H1 (cell line): ENCODE measurements around the gene CUBN. TPM values are rescaled to one million over a fixed set of nuclear protein-coding genes. Genes with fewer than 3 reads are reported as not detected.

Experiments
- ASH2L ChIP-seq: fragments of 200-600, 300-600 bp; sonication (generic); IDR thresholded peaks from one replicate; pipeline ENCODE4 v1.7.1; 2017; ENCODE audit warnings: low read length
- EP300 ChIP-seq, 2 experiments: IDR thresholded peaks; 1 replicate in 1 of 2; 2 replicates in 1 of 2; pipeline ENCODE4 v1.6.1; 2011 to 2012; ENCODE audit warnings: low read depth in 2 of 2, low read length in 2 of 2, mild to moderate bottlenecking in 2 of 2, borderline replicate concordance in 1 of 2, inconsistent platforms in 1 of 2, moderate library complexity in 1 of 2
- FOSL1 ChIP-seq: IDR thresholded peaks from 2 replicates; pipeline ENCODE4 v1.6.1; 2011; ENCODE audit warnings: mild to moderate bottlenecking, low read depth, low read length, moderate library complexity; ENCODE audit not compliant: insufficient read depth
- RFX5 ChIP-seq: IDR thresholded peaks from 2 replicates; pipeline ENCODE4 v1.6.1; 2011; ENCODE audit warnings: low read depth, low read length, improper control_type of control experiment, borderline replicate concordance
- SIX5 ChIP-seq: IDR thresholded peaks from 2 replicates; pipeline ENCODE4 v1.6.1; 2011; ENCODE audit warnings: mild to moderate bottlenecking, low read depth, low read length
- SP2 ChIP-seq: IDR thresholded peaks from 2 replicates; pipeline ENCODE4 v1.6.1; 2012; ENCODE audit warnings: mild to moderate bottlenecking, low read length, inconsistent platforms
- TEAD4 ChIP-seq: IDR thresholded peaks from 2 replicates; pipeline ENCODE4 v1.6.1; 2012; ENCODE audit warnings: low read depth, low read length, inconsistent platforms, mixed read lengths
- polyA plus RNA-seq, 7 experiments: library from polyadenylated mRNA; depleted of rRNA in 3 of 7; stranded (reverse) in 5 of 7; unstranded in 2 of 7; fragments of >200 nt in 5 of 7; fragments of 200-250 nt in 2 of 7; gene quantifications; 1 replicate in 5 of 7; 2 replicates in 1 of 7; 4 replicates in 1 of 7; pipeline versions ENCODE4 v1.2.1 to v1.2.3, GENCODE V29; 2011 to 2013; ENCODE audit warnings: missing spikeins in 2 of 7, mixed read lengths in 2 of 7
- total RNA-seq: library from RNA; stranded (reverse); fragmentation: NEBNext Ultra II Directional; extraction: Animal tissue kit (Norgen Biotek cat#: 25700); gene quantifications from 2 replicates; pipeline ENCODE4 v1.2.1, GENCODE V29; 2021

The CUBN gene
- total and polyA plus RNA-seq, 2 of the 8 experiments (the other 6 are each of a cell fraction or from before 2014, with no cell fraction given) = 0.04 to 0.08 TPM

- TF ChIP-seq ASH2L = no peak
- no peak for TF ChIP-seq SIX5
- TF ChIP-seq FOSL1 = no peak
- no peak for TF ChIP-seq EP300 (IDR thresholded peaks at IDR 0.05; ENCODE audit: borderline replicate concordance in 1 of 2, low read depth in 2 of 2, low read length in 2 of 2)
- no peak for TF ChIP-seq RFX5
- TF ChIP-seq SP2 = no peak
- no peak for TF ChIP-seq TEAD4
These were observed 238.9 kb downstream of the CUBN start (continued) for GRCh38 chr10:16890691-16891090.
